HG03565 (cell line): ENCODE measurements around the gene IL9.
"Not testable (repeated sequence)": the region's sequence is repeated elsewhere in the genome, so short reads cannot be mapped to it uniquely, and the experiment has no call there.

ENCODE experiments used
- ATAC-seq: cut with Tn5 transposase; IDR thresholded peaks from one replicate; pipeline ENCODE4 v1.9.1; 2021; ENCODE audit warnings: mild to moderate bottlenecking, moderate library complexity; ENCODE audit not compliant: unreplicated experiment

The IL9 gene

GRCh38 chr5:135869935-135870334 lies 25.7 kb downstream of the IL9 start:
- no peak for ATAC-seq

DNA sequence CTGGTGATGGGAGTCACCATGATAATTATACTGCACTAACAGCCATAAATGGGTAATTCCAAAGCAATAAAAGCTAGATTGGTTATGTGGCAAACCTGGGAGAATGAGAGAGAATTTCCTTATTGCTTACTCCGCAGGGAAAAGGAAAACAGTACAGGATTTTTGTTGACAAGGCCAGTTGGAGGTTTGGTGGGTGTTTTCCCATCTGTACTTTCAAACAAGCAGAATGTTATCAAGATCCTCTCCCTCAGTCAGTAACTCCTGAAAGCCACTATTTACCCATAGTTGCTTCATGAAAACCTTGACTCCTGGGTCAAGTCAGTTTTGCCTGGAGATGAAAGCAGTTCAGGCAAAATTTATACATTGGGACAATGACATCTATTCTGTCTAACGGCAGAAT lies 26.4 kb downstream of the IL9 start:
- no peak for ATAC-seq

DNA sequence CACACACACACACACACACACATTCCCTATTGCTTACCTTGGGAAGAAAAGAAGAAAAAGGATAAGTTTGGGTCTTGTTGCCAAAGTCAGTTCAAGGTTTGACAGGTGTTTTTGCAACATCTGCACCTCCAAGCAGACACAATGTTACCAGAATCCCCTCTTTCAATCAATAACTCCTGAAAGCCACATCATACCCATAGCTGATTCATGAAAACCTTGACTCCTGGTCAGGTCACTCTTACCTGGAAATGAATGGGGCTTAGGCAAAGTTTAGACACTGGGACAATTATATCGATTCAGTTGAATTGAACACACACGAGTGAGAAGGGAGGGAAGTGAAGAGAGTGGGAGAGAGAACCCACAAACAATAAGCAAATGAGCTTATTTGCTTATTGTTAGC lies 27.0 kb downstream of the IL9 start:
- no peak for ATAC-seq

DNA sequence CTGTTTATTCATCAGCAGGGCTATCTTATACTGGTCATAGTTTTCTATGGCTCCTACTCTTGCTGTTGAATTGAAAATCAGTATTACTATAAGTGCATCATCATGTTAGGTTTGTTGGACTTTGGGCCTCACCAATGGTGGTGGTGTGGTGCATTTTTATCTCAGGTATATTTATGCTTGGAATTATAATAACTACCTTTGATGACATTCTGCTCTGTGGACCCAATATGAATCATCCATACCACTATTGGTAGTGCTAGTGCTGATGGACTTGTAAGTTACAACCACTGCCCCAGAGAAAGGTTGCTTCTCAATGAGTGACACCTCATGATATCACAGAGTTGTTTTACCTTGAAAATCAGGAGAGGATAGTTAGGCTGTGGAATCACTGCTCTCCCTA lies 28.0 kb downstream of the IL9 start:
- ATAC-seq: no peak

DNA sequence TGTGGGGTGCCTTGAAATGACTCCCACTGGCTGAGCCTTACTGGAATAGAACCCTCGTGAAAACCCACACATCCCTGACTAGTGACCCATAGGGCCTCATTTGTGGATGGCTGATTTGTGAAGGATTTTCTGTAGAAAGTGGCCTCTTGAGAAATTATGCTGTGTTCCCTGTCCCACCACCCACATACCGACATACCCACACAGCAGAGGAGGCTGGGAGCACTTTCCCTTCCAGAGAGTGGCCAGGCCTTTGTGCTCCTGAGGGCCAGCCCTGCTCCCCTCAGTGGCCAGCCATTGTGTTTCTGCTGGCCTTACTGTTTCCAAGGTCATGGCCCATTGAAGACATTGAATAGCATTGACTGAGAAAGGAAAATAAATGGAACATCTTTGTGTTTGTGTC lies 29.6 kb downstream of the IL9 start:
- ATAC-seq: no peak

DNA sequence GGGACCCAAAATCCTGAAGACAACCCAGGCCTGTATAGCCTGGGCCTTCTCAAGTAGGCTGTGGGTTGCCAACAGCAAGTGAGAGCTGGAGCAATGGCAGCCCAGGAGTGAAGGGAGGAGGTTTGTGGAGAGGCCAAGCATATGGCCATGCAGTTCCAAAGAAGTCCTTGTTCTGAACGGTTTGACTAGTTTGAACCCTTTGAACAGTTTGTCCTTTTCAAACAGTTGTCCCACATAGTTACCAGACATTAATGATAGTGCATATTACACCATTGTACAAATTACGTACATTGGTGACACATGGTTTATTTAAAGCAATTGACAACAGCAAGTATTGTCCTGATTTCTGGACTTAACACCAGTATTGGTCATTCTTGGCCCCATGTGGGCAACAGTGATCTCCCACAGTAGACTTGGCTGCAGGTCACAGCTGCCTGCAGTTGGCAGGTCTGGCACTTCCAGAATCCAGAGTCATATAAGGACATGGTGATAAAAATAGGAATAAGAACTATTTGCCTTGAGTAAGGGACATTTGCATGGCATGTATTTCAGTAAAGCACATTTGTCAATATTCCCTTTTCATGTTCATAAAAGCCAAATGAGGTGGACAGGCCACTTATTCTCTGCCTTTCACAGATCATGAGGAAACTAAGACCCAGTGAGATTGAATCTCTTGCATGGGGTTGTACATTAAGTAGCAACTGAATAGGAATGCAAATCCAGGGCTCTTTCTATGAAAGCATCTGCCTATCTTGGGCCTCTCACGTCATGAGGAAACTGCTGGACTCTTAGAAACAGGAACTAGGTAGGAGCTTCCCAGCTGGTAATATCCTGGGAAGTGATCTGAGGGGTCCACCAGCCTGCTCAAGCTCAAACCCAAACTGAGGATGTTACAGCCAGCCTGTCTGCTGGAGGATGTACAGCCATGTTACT lies 30.9 kb downstream of the IL9 start:
- no peak for ATAC-seq

DNA sequence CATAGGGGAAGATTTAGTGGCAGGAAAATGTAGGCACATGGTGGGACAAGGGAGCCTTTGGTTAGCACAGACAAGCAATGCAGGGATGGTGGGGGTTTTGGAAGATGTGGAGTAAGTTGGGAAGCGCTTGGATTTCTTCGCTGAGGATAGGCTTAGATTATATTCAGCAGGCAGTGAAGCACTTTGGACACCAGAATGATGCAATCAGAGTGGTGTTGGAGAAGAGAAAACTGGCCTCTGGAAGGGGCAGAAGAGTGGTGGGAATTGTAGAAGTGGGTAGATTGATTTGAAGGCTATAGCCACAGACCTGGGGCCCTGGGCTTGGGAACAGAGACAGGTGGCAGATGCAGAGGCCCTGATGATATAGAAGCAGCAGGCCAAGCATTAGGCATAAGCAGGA lies 32.9 kb downstream of the IL9 start:
- ATAC-seq: no peak

- no peak for ATAC-seq
Measured at GRCh38 chr5:135862086-135862485, 33.6 kb downstream of the IL9 start.

GRCh38 chr5:135861641-135862040 lies 34.0 kb downstream of the IL9 start:
- ATAC-seq: no peak

DNA sequence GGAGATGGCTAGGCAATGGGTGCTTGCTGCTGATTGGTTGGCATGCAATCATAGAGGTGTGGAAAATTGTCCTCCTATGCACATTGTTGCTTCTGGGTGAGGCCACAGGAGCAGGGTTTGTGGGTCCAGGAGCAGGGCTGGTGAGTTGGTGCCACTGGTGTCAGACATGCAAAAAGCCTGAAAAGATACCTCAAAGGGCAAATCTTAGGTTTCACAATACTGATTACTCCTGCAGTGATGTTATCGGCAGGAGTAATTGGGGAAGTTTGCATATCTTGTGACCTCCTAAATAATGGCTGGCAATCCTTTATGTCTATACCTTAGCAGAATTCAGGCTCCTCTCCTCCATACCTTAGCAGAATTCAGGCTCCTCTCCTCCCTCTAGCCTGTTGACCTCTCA lies 36.0 kb downstream of the IL9 start:
- ATAC-seq: no peak

DNA sequence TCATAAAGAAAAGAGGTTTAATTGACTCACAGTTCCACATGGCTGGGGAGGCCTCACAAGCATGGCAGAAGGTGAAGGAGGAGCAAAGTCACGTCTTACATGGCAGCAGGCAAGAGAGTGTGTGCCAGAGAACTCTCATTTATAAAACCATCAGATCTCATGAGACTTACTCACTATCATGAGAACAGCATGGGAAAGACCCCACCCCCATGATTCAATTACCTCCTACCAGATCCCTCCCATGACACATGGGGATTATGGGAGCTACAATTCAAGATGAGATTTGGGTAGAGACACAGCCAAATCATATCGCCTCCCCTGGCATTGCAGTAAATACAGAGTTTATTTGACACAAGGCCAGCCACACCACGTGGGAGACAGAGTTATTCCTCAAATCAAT lies 36.5 kb downstream of the IL9 start:
- ATAC-seq: not testable (repeated sequence)

DNA sequence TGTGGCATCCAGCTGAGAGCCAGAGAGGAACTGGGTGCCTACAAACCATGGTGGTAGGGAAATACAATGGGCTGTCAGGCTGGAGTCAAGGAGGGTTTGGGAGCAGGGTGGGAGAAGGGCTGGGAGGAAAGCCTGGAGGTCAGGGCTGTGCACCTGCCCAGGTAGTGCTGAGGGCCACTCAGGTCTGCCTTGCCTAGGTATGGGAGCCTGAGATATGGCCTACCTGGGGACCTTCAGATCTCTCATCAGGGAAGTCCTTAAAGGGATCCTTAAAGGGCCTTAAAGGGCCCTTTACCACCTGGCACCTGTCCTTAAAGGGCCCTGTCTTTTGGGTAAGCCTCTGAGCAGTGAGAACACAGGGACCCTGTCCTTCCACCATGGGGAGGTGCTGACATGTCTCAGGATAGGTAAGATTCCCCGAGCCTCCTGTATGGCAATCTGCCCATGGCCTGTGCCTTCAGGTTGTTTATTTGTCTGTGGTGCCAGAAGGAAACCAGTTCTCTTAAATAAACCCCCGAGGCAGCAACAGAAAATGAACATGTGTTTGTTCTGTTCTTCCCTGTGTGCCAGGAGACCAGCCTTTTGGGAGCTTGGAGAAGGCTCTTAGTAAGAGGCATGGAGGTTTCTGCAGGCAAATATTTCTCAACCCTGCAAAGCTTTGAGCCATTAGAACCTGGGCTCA lies 37.9 kb downstream of the IL9 start:
- ATAC-seq: no peak

GRCh38 chr5:135851915-135852845 lies 43.5 kb downstream of the IL9 start:
- ATAC-seq: no peak

- ATAC-seq: no peak
Measured at GRCh38 chr5:135851186-135851914, 44.3 kb downstream of the IL9 start.

DNA sequence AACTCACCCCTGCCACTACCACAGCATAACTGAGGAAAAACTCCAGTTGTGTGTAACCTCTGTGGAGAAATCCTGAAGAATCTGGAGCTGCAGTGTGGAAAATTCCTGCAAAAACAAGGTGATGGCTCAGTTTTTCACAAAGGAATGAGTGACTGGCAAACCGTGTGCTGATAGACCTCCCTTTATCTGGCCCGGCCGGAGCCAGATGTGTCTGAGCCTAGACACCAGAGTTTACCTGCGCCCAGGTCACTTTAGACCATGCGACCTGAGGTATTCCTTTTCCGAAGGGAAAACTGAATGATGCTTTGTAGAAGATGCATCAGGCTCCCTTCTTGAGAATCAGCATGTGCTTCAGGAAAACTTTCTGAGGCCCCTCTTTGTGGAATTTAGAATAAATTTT lies 45.0 kb downstream of the IL9 start:
- ATAC-seq: no peak

DNA sequence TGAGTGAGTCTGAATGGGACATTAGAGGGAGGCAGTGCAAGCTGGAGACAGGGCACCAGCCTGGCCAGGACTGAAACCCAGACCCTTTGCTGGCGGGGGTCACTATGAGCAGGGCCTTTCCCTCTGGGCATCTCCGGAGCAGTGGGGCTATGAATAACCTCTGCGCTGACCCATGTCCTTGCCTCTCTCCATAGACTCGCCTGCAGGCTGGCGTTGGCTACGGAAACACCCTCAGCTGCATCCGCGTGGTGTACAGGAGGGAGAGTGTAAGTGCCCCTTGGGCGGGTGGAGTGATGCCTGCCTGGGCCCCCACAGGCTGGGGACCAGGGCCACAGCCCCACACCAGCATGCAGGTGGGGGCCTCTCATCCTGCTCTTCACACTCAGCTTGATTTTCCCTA lies 45.4 kb downstream of the IL9 start:
- no peak for ATAC-seq

DNA sequence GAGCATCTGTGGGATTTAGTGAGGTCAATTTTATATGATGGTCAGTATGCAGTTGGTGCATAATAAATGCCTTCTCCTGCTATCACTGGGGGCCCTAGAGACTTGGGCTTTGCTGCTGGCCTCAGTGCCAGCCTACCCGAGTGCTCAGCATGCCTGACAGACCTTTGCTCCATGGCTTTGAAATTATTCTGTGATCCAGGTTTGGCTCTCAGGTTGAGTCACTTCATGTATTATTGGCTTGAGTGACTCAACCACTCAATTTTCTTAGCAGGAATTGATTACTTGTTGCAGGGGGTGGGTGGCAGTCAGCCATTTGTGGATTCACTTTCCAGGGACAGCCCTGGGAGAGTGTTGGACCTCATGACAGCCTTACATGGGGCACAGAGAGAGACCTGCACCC lies 47.7 kb downstream of the IL9 start:
- no peak for ATAC-seq

DNA sequence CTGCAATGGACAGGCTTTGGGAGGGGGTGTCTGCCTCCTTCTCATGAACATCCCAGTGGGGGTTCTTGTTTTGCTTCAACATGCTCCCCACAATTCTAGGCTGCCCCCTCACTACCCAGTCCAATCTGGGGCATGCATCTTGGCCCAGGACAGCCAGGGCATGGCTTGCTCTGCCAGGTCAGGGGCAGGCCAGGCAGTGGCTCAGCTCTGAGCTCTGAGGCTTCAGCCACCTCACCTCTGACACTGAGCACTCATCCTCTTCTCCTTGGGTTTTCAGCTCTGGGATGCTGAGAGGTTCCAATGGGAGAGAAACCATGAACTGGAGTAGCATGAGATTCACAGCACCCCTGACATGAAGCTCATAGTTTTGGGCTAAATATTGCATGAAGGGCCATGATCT lies 49.3 kb downstream of the IL9 start:
- ATAC-seq: no peak

DNA sequence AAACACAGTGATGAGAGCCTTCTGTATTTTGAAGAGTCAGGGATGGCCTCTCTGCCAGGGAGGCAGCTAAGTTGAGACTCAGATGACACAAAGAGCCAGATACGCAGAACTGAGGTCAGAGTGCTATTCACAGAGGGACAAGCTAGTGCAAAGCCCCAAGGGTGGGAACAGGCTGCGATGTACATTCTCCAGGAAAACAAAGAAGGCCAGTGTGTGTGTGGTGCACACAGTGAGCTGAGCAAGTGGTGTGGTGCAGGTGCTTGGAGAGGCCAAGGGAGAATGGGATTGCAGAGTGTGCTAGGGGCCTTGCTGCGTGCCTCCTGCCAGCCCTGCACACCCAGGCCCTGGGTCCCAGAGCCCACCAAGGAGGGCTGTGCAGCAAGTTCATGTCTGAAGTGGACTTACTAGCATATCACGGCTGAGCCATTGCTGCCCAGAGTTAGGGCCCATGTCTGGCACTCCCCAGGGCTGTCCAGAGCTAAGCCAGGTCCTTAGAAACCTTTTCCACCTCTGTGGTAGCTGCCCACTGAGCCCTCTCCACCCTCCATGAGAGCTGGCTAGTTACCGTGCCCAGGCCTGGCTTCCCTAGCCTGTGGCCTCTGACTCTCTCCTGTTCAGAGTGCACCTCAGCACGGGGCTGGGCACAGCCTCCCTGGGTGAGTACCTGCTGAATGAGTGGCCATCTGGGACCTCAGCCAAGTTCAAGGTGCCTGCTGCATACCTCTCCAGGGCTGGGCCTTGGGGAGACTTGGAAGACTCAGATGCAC lies 51.9 kb downstream of the IL9 start:
- no peak for ATAC-seq

DNA sequence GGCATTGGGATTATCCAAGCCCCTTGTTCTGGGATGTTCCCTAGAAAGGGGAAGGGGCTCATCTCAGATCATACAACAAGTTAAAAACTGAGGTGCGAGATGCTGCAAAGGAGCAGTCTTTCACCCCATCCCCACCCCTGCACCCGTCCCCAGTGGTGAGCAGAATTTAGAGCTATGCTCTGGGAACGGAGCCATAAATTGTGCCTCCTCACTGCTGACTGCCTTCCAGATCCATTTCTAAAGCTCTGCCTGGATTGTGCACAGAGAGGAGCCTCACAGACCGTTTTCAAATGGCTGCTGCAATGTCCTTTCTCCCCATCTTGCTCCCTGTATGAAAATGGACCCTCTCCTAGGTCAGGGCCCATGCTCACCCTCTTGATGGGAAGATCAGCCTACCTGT lies 52.9 kb downstream of the IL9 start:
- ATAC-seq: no peak
